Left hindlimb (tissue), 1 donor: ENCODE results near the gene RUFY3.

ENCODE experiments used
- DNase-seq: peaks from one replicate; pipeline ENCODE4 v3.0.0-alpha.2; 2018

RUFY3 gene

GRCh38 chr4:70842761-70843435 is 121.1 kb downstream of the RUFY3 start:
- DNase-seq = no peak

- no peak for DNase-seq
These were observed 122.4 kb downstream of the RUFY3 start for GRCh38 chr4:70844180-70844579.

- no peak for DNase-seq
These were observed 127.5 kb downstream of the RUFY3 start for GRCh38 chr4:70849291-70849690.

- no peak for DNase-seq
These were observed 133.7 kb downstream of the RUFY3 start for GRCh38 chr4:70855464-70855863.
